Heart left ventricle (tissue), 13 donors: Measurements from ENCODE around the gene SND1.

Source experiments
- POLR2A ChIP-seq, 2 donors: fragments of 450-650 bp; IDR thresholded peaks; one replicate each; pipeline ENCODE4 v1.6.1; 2017; ENCODE audit warnings: antibody characterized with exemption in 2 of 2, mild to moderate bottlenecking in 2 of 2, moderate library complexity in 2 of 2
- TF ChIP-seq, protein P1 (sequence below), 12 donors: fragments of 200-600 bp; sonication (generic) in 4 of 12; IDR thresholded peaks; one replicate each; pipeline versions ENCODE4 v1.5.0 to v1.8.0; 2018 to 2022; ENCODE audit warnings: antibody characterized with exemption in 12 of 12, mild to moderate bottlenecking in 5 of 12
- donor health status: ischemic (EF 13 %, LVEDD 7.1; RV severe dilation, severe dysfunction).
- donor health status: DM: no; HTN: yes; CAD: no.
- donor health status: DM: no; HTN: no; CAD: no.
- donor health status: ischemic (EF 25% LVEDD 6.9; RV normal size, moderate dysfunction).
- donor health status: ischemic (EF 25% LVEDD 5.7; RV mildly dilated, moderate dysfunction).
- donor health status: ischemic (EF 35%, LVEDD 5.7; RV mildly dilated, moderate dysfunction).
- donor health status: nonischemic (EF 11% LVEDD 7.7; RV severe dilation, severe dysfunction).
- donor health status: DM: yes; HTN: yes; CAD: no.
- donor health status: PGD.
- donor health status: ischemic (EF 29% LVEDD 5.4; RV normal size, mild dysfunction).
- donor health status: nonischemic (EF 23%, LVEDD 6.1; RV moderate dilation, normal function).

DNA sequence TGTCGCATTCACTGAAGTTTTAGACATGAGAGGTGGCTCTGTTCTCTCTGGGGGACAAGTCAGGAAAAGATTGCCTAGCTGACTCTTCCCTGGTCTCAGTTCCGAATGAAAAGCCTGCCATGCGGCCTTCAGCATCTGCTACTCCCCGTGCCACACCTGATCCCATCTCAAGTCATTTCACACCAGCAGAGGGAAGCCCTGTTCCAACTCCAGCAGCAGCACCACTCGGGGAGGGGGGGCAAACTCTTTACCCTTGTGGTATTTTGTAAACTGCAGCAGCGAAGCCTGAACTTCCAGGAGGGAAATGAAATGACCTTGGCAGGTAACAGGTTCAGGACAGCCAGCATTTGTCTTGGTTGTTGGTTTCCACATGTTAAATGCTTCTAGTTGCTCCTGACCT lies 365.5 kb downstream of the SND1 start:
- TF ChIP-seq, protein P1, sequence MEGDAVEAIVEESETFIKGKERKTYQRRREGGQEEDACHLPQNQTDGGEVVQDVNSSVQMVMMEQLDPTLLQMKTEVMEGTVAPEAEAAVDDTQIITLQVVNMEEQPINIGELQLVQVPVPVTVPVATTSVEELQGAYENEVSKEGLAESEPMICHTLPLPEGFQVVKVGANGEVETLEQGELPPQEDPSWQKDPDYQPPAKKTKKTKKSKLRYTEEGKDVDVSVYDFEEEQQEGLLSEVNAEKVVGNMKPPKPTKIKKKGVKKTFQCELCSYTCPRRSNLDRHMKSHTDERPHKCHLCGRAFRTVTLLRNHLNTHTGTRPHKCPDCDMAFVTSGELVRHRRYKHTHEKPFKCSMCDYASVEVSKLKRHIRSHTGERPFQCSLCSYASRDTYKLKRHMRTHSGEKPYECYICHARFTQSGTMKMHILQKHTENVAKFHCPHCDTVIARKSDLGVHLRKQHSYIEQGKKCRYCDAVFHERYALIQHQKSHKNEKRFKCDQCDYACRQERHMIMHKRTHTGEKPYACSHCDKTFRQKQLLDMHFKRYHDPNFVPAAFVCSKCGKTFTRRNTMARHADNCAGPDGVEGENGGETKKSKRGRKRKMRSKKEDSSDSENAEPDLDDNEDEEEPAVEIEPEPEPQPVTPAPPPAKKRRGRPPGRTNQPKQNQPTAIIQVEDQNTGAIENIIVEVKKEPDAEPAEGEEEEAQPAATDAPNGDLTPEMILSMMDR (IDR thresholded peaks at IDR 0.05), result no peak
- no peak for TF ChIP-seq POLR2A (IDR thresholded peaks at IDR 0.05)
